GM12878 (cell line): ENCODE data around the gene ZNF329. TPM values are rescaled to one million over a fixed set of nuclear protein-coding genes. Genes with fewer than 3 reads are reported as not detected.
A peak's percentile ranks its signal among the peaks of the same experiment; 100 is the strongest.

Experiments used
- ATAC-seq: fragments of 200-7000 bp; cut with Tn5 transposase; 3 replicates; pipeline ENCODE4 v1.9.1; 2020; ENCODE audit warnings: mild to moderate bottlenecking, moderate library complexity
- BruUV-seq: library from RNA; stranded (reverse); fragments of 400-500 nt; replicated peaks from 2 replicates; lab custom pipeline; 2021; lab: Mats Ljungman, UMichigan
- CTCF ChIA-PET: fragments of 300-600 bp; sonication (Branson Sonifier 250); formaldehyde crosslinking; extraction: SDS; loops from one replicate; lab custom pipeline; 2021; ENCODE audit warnings: inconsistent platforms; lab: Yijun Ruan, JAX
- POLR2A ChIA-PET: fragments of 350-600 bp; formaldehyde crosslinking; extraction: SDS; loops from one replicate; lab custom pipeline; 2021; ENCODE audit warnings: inconsistent platforms; lab: Charles Lee
- RAD21 ChIA-PET: fragments of 300-600 bp; sonication (Branson Sonifier 250); formaldehyde crosslinking; loops from one replicate; lab custom pipeline; 2023; ENCODE audit warnings: antibody characterized with exemption; ENCODE audit not compliant: unreplicated experiment; lab: Charles Lee
- SMC1A ChIA-PET: fragments of 300-600 bp; sonication (Branson Sonifier 250); formaldehyde crosslinking; loops from one replicate; lab custom pipeline; 2023; ENCODE audit not compliant: unreplicated experiment, uncharacterized antibody; lab: Charles Lee
- DNase-seq: peaks from one replicate; pipeline ENCODE4 v3.0.0-alpha.2; 2011; ENCODE audit warnings: low read depth, low spot score
- FAIRE-seq: peaks from 3 replicates; lab custom pipeline; 2011; peaks lifted over from hg19 to GRCh38; lab: Jason Lieb, UNC
- H2AFZ ChIP-seq: 2 replicates; pipeline ENCODE4 v1.6.0; 2011; ENCODE audit warnings: low read depth, low read length, control low read depth; ENCODE audit not compliant: control insufficient read depth
- H3K27ac ChIP-seq: 2 replicates; pipeline ENCODE4 v1.5.1; 2011; ENCODE audit warnings: control low read depth; ENCODE audit not compliant: control insufficient read depth, insufficient read depth
- H3K27me3 ChIP-seq, 2 experiments: replicated peaks in 1 of 2; 2 replicates each; pipeline versions ENCODE4 v1.6.0 to v1.6.1; 2011; ENCODE audit warnings: low read length in 1 of 2; ENCODE audit not compliant: control insufficient read depth in 2 of 2, insufficient read depth in 2 of 2
- H3K36me3 ChIP-seq, 2 experiments: 2 replicates each; pipeline ENCODE4 v1.5.1; 2011; ENCODE audit warnings: low read length in 1 of 2; ENCODE audit not compliant: control insufficient read depth in 2 of 2, insufficient read depth in 2 of 2
- H3K4me1 ChIP-seq: 2 replicates; pipeline ENCODE4 v1.6.1; 2011; ENCODE audit warnings: mild to moderate bottlenecking, low read length, moderate library complexity, mixed read lengths; ENCODE audit not compliant: control insufficient read depth, insufficient read depth
- H3K4me2 ChIP-seq: 2 replicates; pipeline ENCODE4 v1.6.0; 2011; ENCODE audit warnings: control low read depth; ENCODE audit not compliant: control insufficient read depth, insufficient read depth
- H3K4me3 ChIP-seq: fragments of 200-600 bp; sonication (generic); 2 replicates; pipeline ENCODE4 v1.5.1; 2016
- H3K79me2 ChIP-seq: 2 replicates; pipeline ENCODE4 v1.6.0; 2011; ENCODE audit warnings: low read length; ENCODE audit not compliant: control insufficient read depth, insufficient read depth
- H3K9ac ChIP-seq: 2 replicates; pipeline ENCODE4 v1.8.0; 2011; ENCODE audit warnings: low read length, control low read depth, mixed read lengths; ENCODE audit not compliant: control insufficient read depth, insufficient read depth
- H3K9me3 ChIP-seq: replicated peaks from 3 replicates; pipeline ENCODE4 v1.5.1; 2011; ENCODE audit warnings: mild to moderate bottlenecking, low read length; ENCODE audit not compliant: control insufficient read depth, insufficient read depth
- H4K20me1 ChIP-seq: 2 replicates; pipeline ENCODE4 v1.6.0; 2011; ENCODE audit not compliant: control insufficient read depth, insufficient read depth
- BMI1 ChIP-seq: fragments of 450-650 bp; IDR thresholded peaks from 2 replicates; pipeline ENCODE4 v1.6.1; 2016; ENCODE audit warnings: mild to moderate bottlenecking, moderate library complexity, borderline replicate concordance
- HCFC1 ChIP-seq: fragments of 150-350 bp; IDR thresholded peaks from 2 replicates; pipeline ENCODE4 v1.6.1; 2014; ENCODE audit warnings: low read length
- IKZF1 ChIP-seq: fragments of 450-650 bp; conservative IDR thresholded peaks from 2 replicates; pipeline ENCODE4 v1.6.1; 2017; ENCODE audit warnings: antibody characterized with exemption, mild to moderate bottlenecking
- NFYB ChIP-seq: IDR thresholded peaks from 2 replicates; pipeline ENCODE4 v1.6.1; 2011; ENCODE audit warnings: low read depth, mild to moderate bottlenecking, low read length, improper control_type of control experiment, moderate library complexity; ENCODE audit not compliant: insufficient read depth
- RBBP5 ChIP-seq: fragments of 200-600 bp; sonication (generic); conservative IDR thresholded peaks from 2 replicates; pipeline ENCODE4 v1.6.1; 2016
- SIX5 ChIP-seq: IDR thresholded peaks from 2 replicates; pipeline ENCODE4 v1.6.1; 2011; ENCODE audit warnings: mild to moderate bottlenecking, low read depth, low read length, moderate library complexity; ENCODE audit not compliant: severe bottlenecking
- SMAD5 ChIP-seq: IDR thresholded peaks from 2 replicates; pipeline ENCODE4 v1.6.1; 2016; ENCODE audit warnings: antibody characterized with exemption, low read depth
- SP1 ChIP-seq: IDR thresholded peaks from one replicate; pipeline ENCODE4 v1.6.1; 2011; ENCODE audit warnings: low read depth, low read length
- TBL1XR1 ChIP-seq: IDR thresholded peaks from 2 replicates; pipeline ENCODE4 v1.6.1; 2012; ENCODE audit warnings: low read depth, low read length, improper control_type of control experiment
- YY1 ChIP-seq: IDR thresholded peaks from 2 replicates; pipeline ENCODE4 v1.6.1; 2011; ENCODE audit warnings: low read depth, mild to moderate bottlenecking, low read length
- WGBS: methylation state at CpG from one replicate; pipeline ENCODE4 v1.1.6; 2016; ENCODE audit warnings: low lambda C conversion rate; ENCODE audit not compliant: insufficient replicate concordance, insufficient coverage; ENCODE audit errors: missing lambda C conversion rate; 5-methylcytosine and 5-hydroxymethylcytosine counted together
- in situ Hi-C: fragments of 300-500 bp; cut with MboI; formaldehyde crosslinking; loops from 9 replicates; pipeline ENCODE4 v1.14.3; 2018; ENCODE audit warnings: mixed read lengths
- intact Hi-C: fragments of 100-400 bp; cut with micrococcal nuclease; formaldehyde crosslinking; loops from one replicate; pipeline ENCODE4 v1.14.2; 2022; ENCODE audit not compliant: unreplicated experiment
- polyA plus RNA-seq, 11 experiments: library from polyadenylated mRNA; depleted of rRNA in 4 of 11; unstranded in 6 of 11; stranded (reverse) in 5 of 11; fragments of >200 nt; fragmentation: Nextera tagmentation in 4 of 11; fragmentation: Illumina TruSeq in 1 of 11; extraction: Ambion mirVana in 4 of 11; extraction: Trizol in 1 of 11; gene quantifications; 1 replicate in 1 of 11; 2 replicates in 10 of 11; pipeline versions ENCODE4 v1.2.1 to v1.2.3, GENCODE V29; 2011 to 2016; ENCODE audit warnings: inconsistent platforms in 2 of 11, missing spikeins in 2 of 11, low read depth in 1 of 11
- total RNA-seq, 4 experiments: library from RNA; depleted of rRNA in 3 of 4; stranded (reverse); fragments of >200 nt in 3 of 4; fragmentation: Illumina TruSeq in 1 of 4; extraction: Trizol in 1 of 4; gene quantifications; 2 replicates each; pipeline versions ENCODE4 v1.2.1 to v1.2.3, GENCODE V29; 2013 to 2021
- TF ChIP-seq, protein P1 (sequence below): fragments of 450-650 bp; IDR thresholded peaks from 2 replicates; pipeline ENCODE4 v1.6.1; 2016; ENCODE audit warnings: mild to moderate bottlenecking
- TF ChIP-seq, protein P2 (sequence below): fragments of 450-650 bp; IDR thresholded peaks from 2 replicates; pipeline ENCODE4 v1.6.1; 2016; ENCODE audit warnings: mild to moderate bottlenecking
- TF ChIP-seq, protein P3 (sequence below): IDR thresholded peaks from 2 replicates; pipeline ENCODE4 v1.6.1; 2011; ENCODE audit warnings: borderline replicate concordance, low read depth, mild to moderate bottlenecking, moderate library complexity, mixed read lengths, low read length; ENCODE audit not compliant: insufficient read depth; ENCODE audit errors: extremely low read length
- TF ChIP-seq, protein P4 (sequence below): IDR thresholded peaks from 2 replicates; pipeline ENCODE4 v1.6.1; 2011; ENCODE audit warnings: mild to moderate bottlenecking, low read depth, low read length, moderate library complexity; ENCODE audit not compliant: insufficient replicate concordance

ZNF329 gene
- total and polyA plus RNA-seq, 10 of the 15 experiments (the other 5 are each of a cell fraction or from before 2014, with no cell fraction given): 0.11 to 4.7 (median 0.56) TPM; not detected in 1

DNA sequence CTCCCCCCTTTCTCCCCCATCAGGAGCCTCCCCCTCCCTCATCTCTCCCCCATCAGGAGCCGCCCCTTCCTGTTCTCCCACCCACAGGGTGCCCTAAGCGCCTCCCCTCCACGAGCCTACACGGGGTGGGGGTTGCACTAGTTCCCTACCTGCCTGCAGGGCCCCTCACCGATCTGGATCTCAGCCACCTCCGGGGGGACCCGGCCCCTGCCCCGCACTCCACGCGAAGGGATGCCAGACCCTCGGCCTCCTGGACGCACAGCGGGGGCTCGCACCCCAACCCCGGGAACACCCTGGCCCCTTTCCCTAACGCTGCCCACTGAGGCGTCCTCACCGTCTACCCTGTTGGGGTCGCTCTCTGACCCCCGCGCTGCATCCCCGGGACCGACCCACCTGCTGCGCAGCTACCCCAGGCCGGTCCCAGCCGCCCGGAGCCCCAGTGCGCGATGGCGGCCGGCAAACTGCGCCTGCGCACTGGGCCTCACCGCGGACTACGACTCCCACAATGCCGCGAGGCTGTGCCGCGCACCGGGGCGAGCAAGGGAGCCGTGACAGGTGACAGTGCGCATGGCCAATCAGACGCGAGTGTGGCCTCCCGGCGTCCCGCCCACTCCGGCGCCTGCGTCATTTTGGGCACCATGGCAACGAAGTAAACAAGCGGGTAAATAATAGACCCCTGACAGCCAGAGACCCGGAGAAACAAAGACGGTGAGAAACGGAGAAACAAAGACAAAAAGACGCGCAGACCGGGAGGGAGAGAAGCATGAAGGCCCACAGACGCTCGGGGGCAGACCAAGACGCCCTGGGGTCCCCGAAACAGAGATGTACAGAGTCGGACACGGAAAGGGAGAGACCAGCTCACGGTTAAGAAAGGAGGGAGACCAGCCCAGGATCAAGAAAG lies 52.6 kb downstream of the ZNF329 start, which contains the start of gene ZSCAN18:
Gene ZSCAN18, minus strand, starts transcription at position 451 of the 901 bp plus-strand sequence. CDS start 7,964 bp downstream, outside the sequence.
- Histone ChIP-seq H3K9ac (no peak within 1 kb of the TSS; the same call in 1 of the 2 replicates), H3K27me3 (no peaks in the 10 kb centered on the region), H3K9me3 (peaks cover 13% of the 10 kb centered on the region; the same call in 2 of the 3 replicates), H3K27ac (no peak within 1 kb of the TSS), H3K4me3 (no peak within 1 kb of the TSS), H3K79me2 (no peaks in the 10 kb centered on the region), H2AFZ (peak within 1 kb of the TSS; percentile 39), H3K36me3 (no peaks in the 10 kb centered on the region), H3K4me1 (no peaks in the 10 kb centered on the region), H3K4me2 (peak within 1 kb of the TSS; percentile 17; the same call in 1 of the 2 replicates), H4K20me1 (no peaks in the 10 kb centered on the region)
- POLR2A ChIA-PET: no interaction called here
- in situ Hi-C loops: no loop called here
- intact Hi-C loops: no loop called here
- SMC1A ChIA-PET: no interaction called here
- BruUV-seq: no TSS peak
- ATAC-seq: peak; percentile 55
- TF ChIP-seq RBBP5 (no peak), SP1 (peak; percentile 64), SIX5 (peak; percentile 25), BMI1 (peak; percentile 65), HCFC1 (peak; percentile 55), YY1 (0 out of 2 replicates have a peak, but pooled peaks have one; percentile 20), NFYB (peak; percentile 59; the same call in 1 of the 2 replicates), TBL1XR1 (no peak), SMAD5 (no peak), IKZF1 (peak; percentile 30; the same call in 1 of the 2 replicates)
- TF ChIP-seq, protein P1, sequence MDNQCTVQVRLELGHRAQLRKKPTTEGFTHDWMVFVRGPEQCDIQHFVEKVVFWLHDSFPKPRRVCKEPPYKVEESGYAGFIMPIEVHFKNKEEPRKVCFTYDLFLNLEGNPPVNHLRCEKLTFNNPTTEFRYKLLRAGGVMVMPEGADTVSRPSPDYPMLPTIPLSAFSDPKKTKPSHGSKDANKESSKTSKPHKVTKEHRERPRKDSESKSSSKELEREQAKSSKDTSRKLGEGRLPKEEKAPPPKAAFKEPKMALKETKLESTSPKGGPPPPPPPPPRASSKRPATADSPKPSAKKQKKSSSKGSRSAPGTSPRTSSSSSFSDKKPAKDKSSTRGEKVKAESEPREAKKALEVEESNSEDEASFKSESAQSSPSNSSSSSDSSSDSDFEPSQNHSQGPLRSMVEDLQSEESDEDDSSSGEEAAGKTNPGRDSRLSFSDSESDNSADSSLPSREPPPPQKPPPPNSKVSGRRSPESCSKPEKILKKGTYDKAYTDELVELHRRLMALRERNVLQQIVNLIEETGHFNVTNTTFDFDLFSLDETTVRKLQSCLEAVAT: no peak
- TF ChIP-seq, protein P2, sequence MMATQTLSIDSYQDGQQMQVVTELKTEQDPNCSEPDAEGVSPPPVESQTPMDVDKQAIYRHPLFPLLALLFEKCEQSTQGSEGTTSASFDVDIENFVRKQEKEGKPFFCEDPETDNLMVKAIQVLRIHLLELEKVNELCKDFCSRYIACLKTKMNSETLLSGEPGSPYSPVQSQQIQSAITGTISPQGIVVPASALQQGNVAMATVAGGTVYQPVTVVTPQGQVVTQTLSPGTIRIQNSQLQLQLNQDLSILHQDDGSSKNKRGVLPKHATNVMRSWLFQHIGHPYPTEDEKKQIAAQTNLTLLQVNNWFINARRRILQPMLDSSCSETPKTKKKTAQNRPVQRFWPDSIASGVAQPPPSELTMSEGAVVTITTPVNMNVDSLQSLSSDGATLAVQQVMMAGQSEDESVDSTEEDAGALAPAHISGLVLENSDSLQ: peak; percentile 92
- TF ChIP-seq, protein P3, sequence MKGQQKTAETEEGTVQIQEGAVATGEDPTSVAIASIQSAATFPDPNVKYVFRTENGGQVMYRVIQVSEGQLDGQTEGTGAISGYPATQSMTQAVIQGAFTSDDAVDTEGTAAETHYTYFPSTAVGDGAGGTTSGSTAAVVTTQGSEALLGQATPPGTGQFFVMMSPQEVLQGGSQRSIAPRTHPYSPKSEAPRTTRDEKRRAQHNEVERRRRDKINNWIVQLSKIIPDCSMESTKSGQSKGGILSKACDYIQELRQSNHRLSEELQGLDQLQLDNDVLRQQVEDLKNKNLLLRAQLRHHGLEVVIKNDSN: peak; percentile 25
- TF ChIP-seq, protein P4, sequence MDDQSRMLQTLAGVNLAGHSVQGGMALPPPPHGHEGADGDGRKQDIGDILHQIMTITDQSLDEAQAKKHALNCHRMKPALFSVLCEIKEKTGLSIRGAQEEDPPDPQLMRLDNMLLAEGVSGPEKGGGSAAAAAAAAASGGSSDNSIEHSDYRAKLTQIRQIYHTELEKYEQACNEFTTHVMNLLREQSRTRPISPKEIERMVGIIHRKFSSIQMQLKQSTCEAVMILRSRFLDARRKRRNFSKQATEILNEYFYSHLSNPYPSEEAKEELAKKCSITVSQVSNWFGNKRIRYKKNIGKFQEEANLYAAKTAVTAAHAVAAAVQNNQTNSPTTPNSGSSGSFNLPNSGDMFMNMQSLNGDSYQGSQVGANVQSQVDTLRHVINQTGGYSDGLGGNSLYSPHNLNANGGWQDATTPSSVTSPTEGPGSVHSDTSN: peak; percentile 66
- FAIRE-seq: no peak
- RAD21 ChIA-PET: no interaction called here
- peak; percentile 24 for DNase-seq
- 10% methylated on average over 57 of the region's 67 CpGs for WGBS
- CTCF ChIA-PET: no interaction called here
